GM23338 (cell line): ENCODE results near the gene GSN. TPM values are rescaled to one million over a fixed set of nuclear protein-coding genes. Genes with fewer than 3 reads are reported as not detected.

ENCODE experiments used
- ATAC-seq: fragments of 200-7000 bp; cut with Tn5 transposase; 3 replicates; pipeline ENCODE4 v1.9.1; 2020
- DNase-seq: peaks from one replicate; pipeline ENCODE4 v3.0.0-alpha.2; 2015; ENCODE audit warnings: low spot score
- H2AFZ ChIP-seq: fragments of 200-600 bp; sonication (generic); 2 replicates; pipeline ENCODE4 v1.8.0; 2016; ENCODE audit warnings: antibody characterized with exemption, mild to moderate bottlenecking, moderate library complexity
- H3F3A ChIP-seq: fragments of 200-600 bp; sonication (generic); replicated peaks from 2 replicates; pipeline ENCODE4 v1.8.0; 2017; ENCODE audit warnings: antibody characterized with exemption, mixed run types, low read depth
- H3K27ac ChIP-seq: fragments of 200-600 bp; sonication (generic); 2 replicates; pipeline ENCODE4 v1.6.1; 2016; ENCODE audit warnings: low read depth
- H3K27me3 ChIP-seq: fragments of 200-600 bp; sonication (generic); 2 replicates; pipeline ENCODE4 v1.8.0; 2016; ENCODE audit warnings: mild to moderate bottlenecking, mixed run types, moderate library complexity; ENCODE audit not compliant: insufficient read depth
- H3K36me3 ChIP-seq: fragments of 200-600 bp; sonication (generic); 2 replicates; pipeline ENCODE4 v1.8.0; 2016; ENCODE audit warnings: mild to moderate bottlenecking; ENCODE audit not compliant: insufficient read depth
- H3K4me1 ChIP-seq: fragments of 200-600 bp; sonication (generic); 2 replicates; pipeline ENCODE4 v1.8.0; 2016; ENCODE audit warnings: mild to moderate bottlenecking, moderate library complexity; ENCODE audit not compliant: insufficient read depth
- H3K4me2 ChIP-seq: fragments of 200-600 bp; sonication (generic); 2 replicates; pipeline ENCODE4 v1.7.1; 2017; ENCODE audit warnings: mixed run types
- H3K4me3 ChIP-seq: fragments of 200-600 bp; sonication (generic); 2 replicates; pipeline ENCODE4 v1.6.1; 2016; ENCODE audit warnings: mixed run types
- H3K79me2 ChIP-seq: fragments of 200-600 bp; sonication (generic); replicated peaks from 2 replicates; pipeline ENCODE4 v1.8.0; 2017; ENCODE audit warnings: mild to moderate bottlenecking; ENCODE audit not compliant: insufficient read depth
- H3K9me2 ChIP-seq: fragments of 200-600 bp; sonication (generic); 2 replicates; pipeline ENCODE4 v1.8.0; 2017; ENCODE audit not compliant: insufficient read depth
- H4K20me1 ChIP-seq: fragments of 200-600 bp; sonication (generic); replicated peaks from 2 replicates; pipeline ENCODE4 v1.8.0; 2017; ENCODE audit warnings: mild to moderate bottlenecking; ENCODE audit not compliant: insufficient read depth
- H3K27ac Mint-ChIP-seq: 2 replicates; pipeline ENCODE4 v1.8.0; 2020; ENCODE audit warnings: inconsistent platforms, mild to moderate bottlenecking, moderate library complexity, mixed read lengths
- H3K27me3 Mint-ChIP-seq: 3 replicates; pipeline ENCODE4 v1.8.0; 2022; ENCODE audit warnings: low read depth, mild to moderate bottlenecking, moderate library complexity, mixed read lengths, inconsistent platforms; ENCODE audit not compliant: insufficient read depth, poor library complexity
- H3K36me3 Mint-ChIP-seq: 3 replicates; pipeline ENCODE4 v1.8.0; 2021; ENCODE audit warnings: low read depth, mild to moderate bottlenecking, inconsistent platforms, moderate library complexity, mixed read lengths
- H3K4me1 Mint-ChIP-seq: 3 replicates; pipeline ENCODE4 v1.8.0; 2020; ENCODE audit warnings: mild to moderate bottlenecking, inconsistent platforms, mixed read lengths
- H3K4me3 Mint-ChIP-seq: 3 replicates; pipeline ENCODE4 v1.8.0; 2021; ENCODE audit warnings: moderate library complexity, mild to moderate bottlenecking, inconsistent platforms, mixed read lengths
- H3K9me3 Mint-ChIP-seq: 3 replicates; pipeline ENCODE4 v1.8.0; 2020; ENCODE audit warnings: moderate library complexity, mild to moderate bottlenecking, inconsistent platforms, mixed read lengths
- CREB1 ChIP-seq: fragments of 250-450 bp; sonication (Bioruptor Pico); IDR thresholded peaks from 2 replicates; pipeline ENCODE4 v1.5.0; 2020; ENCODE audit warnings: low read depth, mild to moderate bottlenecking, moderate library complexity
- EZH2 ChIP-seq: fragments of 200-600 bp; sonication (generic); IDR thresholded peaks from one replicate; pipeline ENCODE4 v1.8.0; 2017; ENCODE audit warnings: antibody characterized with exemption, mild to moderate bottlenecking, low read depth; ENCODE audit not compliant: unreplicated experiment
- EZH2phosphoT487 ChIP-seq: fragments of 200-600 bp; sonication (generic); IDR thresholded peaks from one replicate; pipeline ENCODE4 v1.8.1; 2018; ENCODE audit warnings: antibody characterized with exemption; ENCODE audit not compliant: unreplicated experiment
- NANOG ChIP-seq: IDR thresholded peaks from 2 replicates; pipeline ENCODE4 v1.6.1; 2016; ENCODE audit warnings: antibody characterized with exemption, borderline replicate concordance
- POLR2AphosphoS5 ChIP-seq: IDR thresholded peaks from 2 replicates; pipeline ENCODE4 v1.6.1; 2016; ENCODE audit warnings: antibody characterized with exemption, low read depth
- ZNF114 ChIP-seq: fragments of 250-450 bp; sonication (Bioruptor Pico); IDR thresholded peaks from 2 replicates; pipeline ENCODE4 v1.5.0; 2020; ENCODE audit warnings: mild to moderate bottlenecking, moderate library complexity
- ZNF331 ChIP-seq: fragments of 250-450 bp; sonication (Bioruptor Pico); IDR thresholded peaks from 2 replicates; pipeline ENCODE4 v1.5.0; 2020; ENCODE audit warnings: low read depth, mild to moderate bottlenecking, moderate library complexity
- polyA plus RNA-seq: library from polyadenylated mRNA; unstranded; fragments of >200 nt; fragmentation: Nextera tagmentation; extraction: Ambion mirVana; gene quantifications from 2 replicates; pipeline ENCODE4 v1.2.1, GENCODE V29; 2016
- total RNA-seq: library from RNA; depleted of rRNA; stranded (reverse); fragments of >200 nt; shearing (Covaris generic); gene quantifications from 2 replicates; pipeline ENCODE4 v1.2.3, GENCODE V29; 2014
- TF ChIP-seq, protein P1 (sequence below): IDR thresholded peaks from 2 replicates; pipeline ENCODE4 v1.6.1; 2016; ENCODE audit warnings: antibody characterized with exemption
- TF ChIP-seq, protein P2 (sequence below): IDR thresholded peaks from one replicate; pipeline ENCODE4 v1.6.1; 2018; ENCODE audit warnings: antibody characterized with exemption; ENCODE audit not compliant: unreplicated experiment
- TF ChIP-seq, protein P3 (sequence below), 2 experiments: fragments of 200-600 bp in 1 of 2; sonication (generic) in 1 of 2; conservative IDR thresholded peaks; 2 replicates each; pipeline versions ENCODE4 v1.5.1 to v1.6.1; 2016 to 2017; ENCODE audit warnings: antibody characterized with exemption in 2 of 2, low read depth in 2 of 2, mild to moderate bottlenecking in 2 of 2, moderate library complexity in 1 of 2

GSN gene
- total and polyA plus RNA-seq, 2 experiments from 2014 or later = 30.2 to 85.7 TPM

DNA sequence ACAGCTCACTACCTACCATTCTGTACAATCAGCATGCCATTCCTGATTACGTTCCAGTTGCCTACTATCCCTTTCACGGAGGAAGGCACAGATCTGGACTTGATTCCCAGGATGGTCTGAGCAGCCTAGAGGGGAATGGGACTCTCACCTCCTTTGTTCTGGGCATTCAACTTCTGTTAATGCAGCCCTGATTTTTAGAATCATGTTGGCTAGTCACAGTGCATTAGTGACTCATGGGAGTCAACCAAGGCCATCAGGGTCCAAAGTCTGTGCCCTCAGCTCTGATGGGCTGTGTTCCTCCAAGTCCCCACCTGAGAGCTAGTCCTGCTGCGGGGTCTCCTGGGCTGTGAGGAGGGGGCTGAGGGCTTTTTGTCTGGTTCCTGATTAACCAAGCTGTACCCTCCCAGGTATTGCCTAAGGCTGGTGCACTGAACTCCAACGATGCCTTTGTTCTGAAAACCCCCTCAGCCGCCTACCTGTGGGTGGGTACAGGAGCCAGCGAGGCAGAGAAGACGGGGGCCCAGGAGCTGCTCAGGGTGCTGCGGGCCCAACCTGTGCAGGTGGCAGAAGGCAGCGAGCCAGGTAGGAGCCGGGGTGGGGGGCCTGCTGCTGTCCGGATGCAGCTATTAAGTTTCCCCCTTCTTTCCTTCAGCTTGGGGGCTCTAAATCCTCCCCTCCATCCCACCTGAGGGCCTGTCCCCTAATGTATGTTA lies 59.1 kb downstream of the GSN start:
- ATAC-seq (no peak), DNase-seq (no peak)
- no peaks in the 10 kb centered on the region for H3K36me3 ChIP-seq
- no peak overlapping the region for H3K27ac ChIP-seq
- no peak for TF ChIP-seq NANOG
- TF ChIP-seq ZNF331 (CRISPR knock-in tag) = no peak
- TF ChIP-seq EZH2phosphoT487 = no peak
- TF ChIP-seq, protein P1, sequence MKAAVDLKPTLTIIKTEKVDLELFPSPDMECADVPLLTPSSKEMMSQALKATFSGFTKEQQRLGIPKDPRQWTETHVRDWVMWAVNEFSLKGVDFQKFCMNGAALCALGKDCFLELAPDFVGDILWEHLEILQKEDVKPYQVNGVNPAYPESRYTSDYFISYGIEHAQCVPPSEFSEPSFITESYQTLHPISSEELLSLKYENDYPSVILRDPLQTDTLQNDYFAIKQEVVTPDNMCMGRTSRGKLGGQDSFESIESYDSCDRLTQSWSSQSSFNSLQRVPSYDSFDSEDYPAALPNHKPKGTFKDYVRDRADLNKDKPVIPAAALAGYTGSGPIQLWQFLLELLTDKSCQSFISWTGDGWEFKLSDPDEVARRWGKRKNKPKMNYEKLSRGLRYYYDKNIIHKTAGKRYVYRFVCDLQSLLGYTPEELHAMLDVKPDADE = no peak
- TF ChIP-seq CREB1 = no peak
- no peak for TF ChIP-seq ZNF114 (CRISPR knock-in tag)
- TF ChIP-seq, protein P2, sequence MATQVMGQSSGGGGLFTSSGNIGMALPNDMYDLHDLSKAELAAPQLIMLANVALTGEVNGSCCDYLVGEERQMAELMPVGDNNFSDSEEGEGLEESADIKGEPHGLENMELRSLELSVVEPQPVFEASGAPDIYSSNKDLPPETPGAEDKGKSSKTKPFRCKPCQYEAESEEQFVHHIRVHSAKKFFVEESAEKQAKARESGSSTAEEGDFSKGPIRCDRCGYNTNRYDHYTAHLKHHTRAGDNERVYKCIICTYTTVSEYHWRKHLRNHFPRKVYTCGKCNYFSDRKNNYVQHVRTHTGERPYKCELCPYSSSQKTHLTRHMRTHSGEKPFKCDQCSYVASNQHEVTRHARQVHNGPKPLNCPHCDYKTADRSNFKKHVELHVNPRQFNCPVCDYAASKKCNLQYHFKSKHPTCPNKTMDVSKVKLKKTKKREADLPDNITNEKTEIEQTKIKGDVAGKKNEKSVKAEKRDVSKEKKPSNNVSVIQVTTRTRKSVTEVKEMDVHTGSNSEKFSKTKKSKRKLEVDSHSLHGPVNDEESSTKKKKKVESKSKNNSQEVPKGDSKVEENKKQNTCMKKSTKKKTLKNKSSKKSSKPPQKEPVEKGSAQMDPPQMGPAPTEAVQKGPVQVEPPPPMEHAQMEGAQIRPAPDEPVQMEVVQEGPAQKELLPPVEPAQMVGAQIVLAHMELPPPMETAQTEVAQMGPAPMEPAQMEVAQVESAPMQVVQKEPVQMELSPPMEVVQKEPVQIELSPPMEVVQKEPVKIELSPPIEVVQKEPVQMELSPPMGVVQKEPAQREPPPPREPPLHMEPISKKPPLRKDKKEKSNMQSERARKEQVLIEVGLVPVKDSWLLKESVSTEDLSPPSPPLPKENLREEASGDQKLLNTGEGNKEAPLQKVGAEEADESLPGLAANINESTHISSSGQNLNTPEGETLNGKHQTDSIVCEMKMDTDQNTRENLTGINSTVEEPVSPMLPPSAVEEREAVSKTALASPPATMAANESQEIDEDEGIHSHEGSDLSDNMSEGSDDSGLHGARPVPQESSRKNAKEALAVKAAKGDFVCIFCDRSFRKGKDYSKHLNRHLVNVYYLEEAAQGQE = no peak
- TF ChIP-seq POLR2AphosphoS5 = no peak
- TF ChIP-seq, protein P3, sequence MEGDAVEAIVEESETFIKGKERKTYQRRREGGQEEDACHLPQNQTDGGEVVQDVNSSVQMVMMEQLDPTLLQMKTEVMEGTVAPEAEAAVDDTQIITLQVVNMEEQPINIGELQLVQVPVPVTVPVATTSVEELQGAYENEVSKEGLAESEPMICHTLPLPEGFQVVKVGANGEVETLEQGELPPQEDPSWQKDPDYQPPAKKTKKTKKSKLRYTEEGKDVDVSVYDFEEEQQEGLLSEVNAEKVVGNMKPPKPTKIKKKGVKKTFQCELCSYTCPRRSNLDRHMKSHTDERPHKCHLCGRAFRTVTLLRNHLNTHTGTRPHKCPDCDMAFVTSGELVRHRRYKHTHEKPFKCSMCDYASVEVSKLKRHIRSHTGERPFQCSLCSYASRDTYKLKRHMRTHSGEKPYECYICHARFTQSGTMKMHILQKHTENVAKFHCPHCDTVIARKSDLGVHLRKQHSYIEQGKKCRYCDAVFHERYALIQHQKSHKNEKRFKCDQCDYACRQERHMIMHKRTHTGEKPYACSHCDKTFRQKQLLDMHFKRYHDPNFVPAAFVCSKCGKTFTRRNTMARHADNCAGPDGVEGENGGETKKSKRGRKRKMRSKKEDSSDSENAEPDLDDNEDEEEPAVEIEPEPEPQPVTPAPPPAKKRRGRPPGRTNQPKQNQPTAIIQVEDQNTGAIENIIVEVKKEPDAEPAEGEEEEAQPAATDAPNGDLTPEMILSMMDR (conservative IDR thresholded peaks at IDR 0.05; ENCODE audit: low read depth in 2 of 2) = no peak
- TF ChIP-seq EZH2 = no peak
- no peaks in the 10 kb centered on the region for H3K27me3 ChIP-seq
- no peaks in the 10 kb centered on the region for H3F3A ChIP-seq
- H3K27me3 Mint-ChIP-seq = peaks cover 6% of the 10 kb centered on the region
- H3K36me3 Mint-ChIP-seq = peaks cover 36% of the 10 kb centered on the region
- no peak overlapping the region for H3K4me2 ChIP-seq
- no peak overlapping the region for H3K4me3 ChIP-seq
- H3K27ac Mint-ChIP-seq = no peak overlapping the region
- H3K4me1 Mint-ChIP-seq = no peaks in the 10 kb centered on the region
- no peaks in the 10 kb centered on the region for H3K9me2 ChIP-seq
- H3K79me2 ChIP-seq = no peaks in the 10 kb centered on the region
- no peak overlapping the region for H2AFZ ChIP-seq
- H4K20me1 ChIP-seq = no peaks in the 10 kb centered on the region
- no peaks in the 10 kb centered on the region for H3K4me1 ChIP-seq
- no peaks in the 10 kb centered on the region for H3K9me3 Mint-ChIP-seq
- no peak overlapping the region for H3K4me3 Mint-ChIP-seq
